K562 (cell line): ENCODE data around the gene ALDH1A2. TPM values are rescaled to one million over a fixed set of nuclear protein-coding genes. Genes with fewer than 3 reads are reported as not detected.
A peak's percentile ranks its signal among the peaks of the same experiment; 100 is the strongest.

Experiments
- ATAC-seq: fragments of 200-7000 bp; cut with Tn5 transposase; 3 replicates; pipeline ENCODE4 v1.9.1; 2020; ENCODE audit warnings: moderate library complexity
- BruUV-seq: library from RNA; stranded (reverse); fragments of 400-500 nt; replicated peaks from 2 replicates; lab custom pipeline; 2021; lab: Mats Ljungman, UMichigan
- CTCF ChIA-PET: fragments of 300-600 bp; formaldehyde crosslinking; extraction: SDS; loops from one replicate; lab custom pipeline; 2021; ENCODE audit warnings: low intra/inter-chr PET ratio; lab: Yijun Ruan, JAX
- POLR2A ChIA-PET: fragments of 300-600, 350-650 bp; sonication (Branson Sonifier 250); formaldehyde crosslinking; extraction: SDS; loops from one replicate; lab custom pipeline; 2021; ENCODE audit warnings: antibody characterized with exemption, inconsistent platforms; lab: Yijun Ruan, JAX
- DNase-seq, 4 experiments: peaks; one replicate each; pipeline versions ENCODE4 v3.0.0 to v3.0.0-alpha.2; 2011 to 2018; ENCODE audit warnings: low spot score in 3 of 4, mixed read lengths in 3 of 4; ENCODE audit errors: extremely low read depth in 1 of 4
- FAIRE-seq: peaks from 2 replicates; lab custom pipeline; 2011; peaks lifted over from hg19 to GRCh38; lab: Jason Lieb, UNC
- H2AFZ ChIP-seq: 2 replicates; pipeline ENCODE4 v1.6.0; 2011; ENCODE audit warnings: low read depth, low read length, control low read depth, inconsistent platforms
- H3K27ac ChIP-seq: fragments of 200-600 bp; 3 replicates; pipeline ENCODE4 v1.8.0; 2011; ENCODE audit warnings: low read depth, mild to moderate bottlenecking, control low read depth, inconsistent platforms, low read length, moderate library complexity, mixed read lengths; ENCODE audit errors: extremely low read depth
- H3K27me3 ChIP-seq, 2 experiments: fragments of 300-600 bp in 1 of 2; 2 replicates in 1 of 2; 3 replicates in 1 of 2; pipeline versions ENCODE4 v1.6.0 to v1.8.0; 2011; ENCODE audit warnings: inconsistent platforms in 2 of 2, low read length in 2 of 2, mild to moderate bottlenecking in 1 of 2, mixed read lengths in 1 of 2, moderate library complexity in 1 of 2; ENCODE audit not compliant: control insufficient read depth in 2 of 2, insufficient read depth in 2 of 2
- H3K36me3 ChIP-seq: fragments of 300-600 bp; 3 replicates; pipeline ENCODE4 v1.8.0; 2011; ENCODE audit warnings: mild to moderate bottlenecking, low read length, inconsistent platforms; ENCODE audit not compliant: control insufficient read depth, insufficient read depth
- H3K4me1 ChIP-seq, 2 experiments: fragments of 200-600 bp in 1 of 2; replicated peaks in 1 of 2; 2 replicates in 1 of 2; 3 replicates in 1 of 2; pipeline versions ENCODE4 v1.5.1 to v1.8.0; 2011; ENCODE audit warnings: inconsistent platforms in 2 of 2, low read length in 2 of 2, mild to moderate bottlenecking in 1 of 2, mixed read lengths in 1 of 2, moderate library complexity in 1 of 2; ENCODE audit not compliant: control insufficient read depth in 2 of 2, insufficient read depth in 2 of 2
- H3K4me2 ChIP-seq: 2 replicates; pipeline ENCODE4 v1.6.1; 2011; ENCODE audit warnings: low read length, control low read depth, inconsistent platforms, mixed read lengths; ENCODE audit not compliant: insufficient read depth
- H3K4me3 ChIP-seq: fragments of 200-600 bp; sonication (generic), shearing (Covaris generic); 2 replicates; pipeline ENCODE4 v1.5.1; 2016; ENCODE audit warnings: control low read depth, inconsistent platforms
- H3K79me2 ChIP-seq: fragments of 200-600 bp; 3 replicates; pipeline ENCODE4 v1.8.0; 2011; ENCODE audit warnings: low read length, inconsistent platforms; ENCODE audit not compliant: control insufficient read depth, insufficient read depth
- H3K9ac ChIP-seq, 2 experiments: 2 replicates each; pipeline versions ENCODE4 v1.6.0 to v1.6.1; 2011; ENCODE audit warnings: low read depth in 2 of 2, low read length in 2 of 2, control low read depth in 1 of 2, inconsistent platforms in 1 of 2, mild to moderate bottlenecking in 1 of 2, mixed read lengths in 1 of 2; ENCODE audit not compliant: insufficient read depth in 1 of 2
- H3K9me1 ChIP-seq: one replicate; pipeline ENCODE4 v1.6.0; 2011; ENCODE audit warnings: inconsistent platforms, mild to moderate bottlenecking, low read length, moderate library complexity; ENCODE audit not compliant: control insufficient read depth, insufficient read depth
- H3K9me3 ChIP-seq: replicated peaks from 2 replicates; pipeline ENCODE4 v1.5.1; 2011; ENCODE audit warnings: low read depth, low read length, inconsistent platforms; ENCODE audit not compliant: control insufficient read depth, insufficient read depth
- H4K20me1 ChIP-seq: replicated peaks from 2 replicates; pipeline ENCODE4 v1.6.1; 2011; ENCODE audit warnings: low read length, inconsistent platforms, mixed read lengths; ENCODE audit not compliant: control insufficient read depth, insufficient read depth
- FOSL1 ChIP-seq: fragments of 200-800 bp; sonication (Bioruptor generic); conservative IDR thresholded peaks from 2 replicates; pipeline ENCODE4 v1.6.1; 2016; ENCODE audit warnings: missing genetic modification characterization, missing compliant biosample characterization
- MEIS2 ChIP-seq: fragments of 450-650 bp; IDR thresholded peaks from 2 replicates; pipeline ENCODE4 v1.6.1; 2014; ENCODE audit warnings: mild to moderate bottlenecking; ENCODE audit not compliant: partially characterized antibody
- PBX2 ChIP-seq, 2 experiments: IDR thresholded peaks in 1 of 2; conservative IDR thresholded peaks in 1 of 2; 2 replicates each; pipeline ENCODE4 v1.6.1; 2016; ENCODE audit warnings: low read depth in 2 of 2, mild to moderate bottlenecking in 1 of 2, missing compliant biosample characterization in 1 of 2, missing genetic modification characterization in 1 of 2, moderate library complexity in 1 of 2
- PKNOX1 ChIP-seq: fragments of 450-650 bp; IDR thresholded peaks from 2 replicates; pipeline ENCODE4 v1.6.1; 2016
- POLR2AphosphoS2 ChIP-seq: IDR thresholded peaks from 2 replicates; pipeline ENCODE4 v1.6.1; 2012; ENCODE audit warnings: low read length, improper control_type of control experiment
- RCOR1 ChIP-seq, 2 experiments: IDR thresholded peaks; 2 replicates each; pipeline ENCODE4 v1.6.1; 2012; ENCODE audit warnings: low read depth in 2 of 2, low read length in 2 of 2, borderline replicate concordance in 1 of 2, improper control_type of control experiment in 1 of 2
- SPI1 ChIP-seq: IDR thresholded peaks from 2 replicates; pipeline ENCODE4 v1.6.1; 2011; ENCODE audit warnings: low read depth, low read length, control low read depth, borderline replicate concordance
- SRSF1 ChIP-seq: fragments of 200-400 bp; formaldehyde crosslinking; IDR thresholded peaks from 2 replicates; pipeline ENCODE4 v1.6.1; 2017; ENCODE audit warnings: mild to moderate bottlenecking, low read depth, low read length, moderate library complexity
- ZMIZ1 ChIP-seq, 2 experiments: fragments of 150-350 bp in 1 of 2; IDR thresholded peaks; 2 replicates each; pipeline ENCODE4 v1.6.1; 2012 to 2016; ENCODE audit warnings: low read depth in 2 of 2, low read length in 2 of 2, mild to moderate bottlenecking in 1 of 2, moderate library complexity in 1 of 2
- ZNF695 ChIP-seq: fragments of 450-650 bp; formaldehyde crosslinking; IDR thresholded peaks from 2 replicates; pipeline ENCODE4 v1.4.0; 2020; ENCODE audit warnings: mild to moderate bottlenecking, moderate library complexity
- WGBS: fragments of 100-300 bp; shearing (Covaris generic); methylation state at CpG from one replicate; pipeline ENCODE4 v1.1.6; 2016; ENCODE audit warnings: low coverage, mixed read lengths; ENCODE audit not compliant: insufficient coverage; ENCODE audit errors: missing lambda C conversion rate; 5-methylcytosine and 5-hydroxymethylcytosine counted together
- in situ Hi-C: fragments of 300-500 bp; cut with MboI; formaldehyde crosslinking; loops from 4 replicates; pipeline ENCODE4 v1.15.0; 2018; ENCODE audit warnings: inconsistent platforms, mixed read lengths
- intact Hi-C: fragments of 100-400 bp; cut with micrococcal nuclease; formaldehyde crosslinking; loops from 2 replicates; pipeline ENCODE4 v1.14.2; 2022
- polyA plus RNA-seq, 8 experiments: library from polyadenylated mRNA; depleted of rRNA in 4 of 8; stranded (reverse) in 5 of 8; unstranded in 3 of 8; fragments of >200 nt; fragmentation: Nextera tagmentation in 2 of 8; fragmentation: Illumina TruSeq in 1 of 8; extraction: Ambion mirVana in 2 of 8; extraction: Trizol in 1 of 8; gene quantifications; 2 replicates each; pipeline versions ENCODE4 v1.2.1 to v1.2.3, GENCODE V29; 2011 to 2014; ENCODE audit warnings: inconsistent platforms in 1 of 8, missing spikeins in 1 of 8
- total RNA-seq, 7 experiments: library from RNA; depleted of rRNA in 6 of 7; stranded (reverse); fragments of >200 nt in 6 of 7; fragmentation: Illumina TruSeq in 2 of 7; extraction: Trizol in 2 of 7; gene quantifications; 2 replicates each; pipeline versions ENCODE4 v1.2.1 to v1.2.3, GENCODE V29; 2011 to 2021; ENCODE audit warnings: low replicate concordance in 1 of 7

Gene ALDH1A2
- total and polyA plus RNA-seq, 9 of the 15 experiments (the other 6 are each of a cell fraction or from before 2014, with no cell fraction given): 115 to 393 (median 333) TPM

- peaks cover 0 to 25% of the 10 kb centered on the region in 2 experiments; a peak in 4 of 5 replicates for H3K4me1 ChIP-seq
- H3K36me3 ChIP-seq: peaks cover 67% of the 10 kb centered on the region
- 23% methylated on average over 3 of the region's 3 CpGs for whole genome bisulfite sequencing
- H3K9ac ChIP-seq: no peak overlapping the region
- peaks cover 100% of the 10 kb centered on the region for H3K79me2 ChIP-seq
- H3K27me3 ChIP-seq: no peaks in the 10 kb centered on the region
- H3K27ac ChIP-seq: no peak overlapping the region
- DNase-seq (no peak), ATAC-seq (no peak), FAIRE-seq (no peak)
- in situ Hi-C loops: loop anchor here (25.0 kb wide), 2 partner anchors 321 to 496 kb away; no protein-coding TSS in a partner anchor
- H4K20me1 ChIP-seq: 0 out of 2 replicates have a peak, but pooled peaks cover 3% of the 10 kb centered on the region
- TF ChIP-seq SRSF1: no peak
- peak; percentile 31 for TF ChIP-seq MEIS2
- TF ChIP-seq PBX2 (CRISPR knock-in tag; IDR thresholded peaks at IDR 0.05; ENCODE audit: low read depth): peak; percentile 54
- TF ChIP-seq PBX2 (tag; conservative IDR thresholded peaks at IDR 0.05; ENCODE audit: low read depth): no peak; the same call in 1 of the 2 replicates
- no peak for TF ChIP-seq ZMIZ1 (IDR thresholded peaks at IDR 0.05; ENCODE audit: low read depth in 2 of 2, low read length in 2 of 2)
- TF ChIP-seq SPI1: peak; percentile 79
- 0 out of 2 replicates have a peak, but pooled peaks have one; percentile 34 for TF ChIP-seq POLR2AphosphoS2
- TF ChIP-seq PKNOX1: peak; percentile 88
- no peak for TF ChIP-seq FOSL1 (tag)
- peak in 1 of 2 experiments; percentile 54; a peak in 1 of 4 replicates for TF ChIP-seq RCOR1 (IDR thresholded peaks at IDR 0.05; ENCODE audit: borderline replicate concordance in 1 of 2, low read depth in 2 of 2, low read length in 2 of 2)
- TF ChIP-seq ZNF695 (CRISPR knock-in tag): no peak
- H3K4me3 ChIP-seq: no peak overlapping the region
- no peak overlapping the region for H3K4me2 ChIP-seq
- ChIA-PET POLR2A (no interaction called here), CTCF (interaction anchor here (0.5 kb wide), 1 partner anchor 43 kb away, joined by 3 read pairs; no protein-coding TSS in a partner anchor)
- no peaks in the 10 kb centered on the region for H3K9me1 ChIP-seq
- no peak overlapping the region for H2AFZ ChIP-seq
- H3K9me3 ChIP-seq: no peaks in the 10 kb centered on the region
- intact Hi-C loops: no loop called here
- BruUV-seq: no TSS peak
Measured at GRCh38 chr15:58058073-58058472, 7.4 kb downstream of the ALDH1A2 start.
